HL-60/S4 treated with retinoic acid at 250 ng/mL for 4 days and 3 days (cell line): ENCODE data around the gene CPD.

ENCODE experiments used
- in situ Hi-C: fragments of 300-500 bp; cut with MboI; formaldehyde crosslinking; loops from 2 replicates; pipeline ENCODE4 v1.7.0; 2022; ENCODE audit warnings: low sequenced_read_pairs

The CPD gene

DNA sequence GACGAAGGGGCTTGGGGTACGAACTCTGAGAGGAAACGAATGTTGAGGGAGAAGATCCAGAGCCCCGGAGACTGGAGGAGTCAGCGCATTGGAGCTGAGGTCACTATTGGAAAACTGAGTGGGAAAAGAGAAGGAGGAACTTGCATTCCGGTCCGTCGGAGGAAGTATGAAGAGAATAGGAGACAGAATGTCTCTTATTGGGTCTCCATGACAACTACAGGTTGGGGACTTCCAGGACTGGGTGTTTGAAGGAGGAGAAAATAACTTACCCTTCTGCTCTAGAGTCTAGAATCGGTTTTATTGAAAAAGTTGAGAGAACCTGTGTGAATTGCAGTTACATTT is 99.0 kb downstream of the CPD start:
- in situ Hi-C loops = loop anchor here (25.0 kb wide), 1 partner anchor 235 kb away; no protein-coding TSS in a partner anchor

GRCh38 chr17:30482555-30482954 is 103.8 kb downstream of the CPD start:
- in situ Hi-C loops = loop anchor here (25.0 kb wide), 1 partner anchor 230 kb away; no protein-coding TSS in a partner anchor

GRCh38 chr17:30483159-30483558 is 104.4 kb downstream of the CPD start:
- in situ Hi-C loops = loop anchor here (25.0 kb wide), 1 partner anchor 229 kb away; no protein-coding TSS in a partner anchor

DNA sequence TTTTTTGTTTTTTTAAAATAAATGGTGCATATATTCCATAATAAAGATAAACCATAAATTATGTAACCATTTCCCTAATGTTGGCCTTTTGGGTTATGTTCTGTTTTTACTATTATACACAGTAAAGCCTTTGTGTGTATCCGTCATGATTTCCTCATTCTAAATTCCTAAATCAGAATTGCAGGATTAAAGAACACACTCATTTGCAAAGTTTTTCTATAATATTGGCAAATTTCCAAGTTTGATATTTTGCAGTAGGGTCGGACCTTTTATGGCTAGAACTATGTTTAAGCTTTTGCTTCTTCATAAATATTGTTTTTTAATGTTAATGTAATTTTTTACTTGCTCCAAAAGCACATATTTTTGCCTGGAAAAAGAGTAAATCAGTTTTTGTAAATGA is 115.1 kb downstream of the CPD start:
- in situ Hi-C loops = loop anchor here (25.0 kb wide), 1 partner anchor 219 kb away; no protein-coding TSS in a partner anchor

DNA sequence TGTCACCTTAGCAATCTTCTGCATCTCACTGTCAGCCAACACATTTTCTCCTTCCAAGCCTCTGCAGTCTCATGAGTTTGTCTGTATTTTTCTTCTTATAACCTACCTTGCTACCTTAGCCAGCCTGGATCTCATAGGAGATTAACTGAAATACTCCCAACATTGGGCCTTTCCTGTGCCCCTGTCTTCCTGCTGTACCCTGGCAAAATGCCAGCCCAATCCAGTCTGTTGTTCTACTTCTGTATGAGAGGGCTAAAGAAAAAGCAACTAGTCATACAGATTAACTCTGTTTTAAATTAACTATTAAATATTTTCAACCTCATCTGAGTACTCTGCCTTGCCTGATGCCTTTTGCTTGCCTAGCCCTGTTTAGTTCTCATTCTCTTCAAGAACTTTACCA is 116.9 kb downstream of the CPD start:
- in situ Hi-C loops = loop anchor here (25.0 kb wide), 1 partner anchor 217 kb away; no protein-coding TSS in a partner anchor

DNA sequence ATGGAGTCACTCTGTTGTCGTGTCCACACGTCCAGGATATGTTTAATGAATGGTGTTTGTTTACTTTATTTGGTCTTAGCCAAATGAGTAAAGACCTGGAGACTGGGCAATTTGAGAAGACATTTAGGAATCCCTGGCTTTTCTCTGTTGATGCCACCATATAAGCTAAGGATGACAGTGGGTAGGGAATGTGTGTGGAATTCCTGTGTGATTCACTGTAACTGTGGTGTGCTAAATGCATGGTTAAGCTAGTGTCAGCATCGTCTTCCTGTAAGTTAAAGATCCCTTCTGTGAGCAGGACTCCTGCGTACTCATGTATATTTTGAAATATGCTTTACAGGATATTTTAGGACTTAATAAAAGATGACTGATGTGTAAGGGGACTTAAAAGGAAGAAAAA is 124.8 kb downstream of the CPD start:
- in situ Hi-C loops = no loop called here

GRCh38 chr17:30505868-30506417 is 127.2 kb downstream of the CPD start:
- in situ Hi-C loops = no loop called here

- in situ Hi-C loops = no loop called here
Observed at GRCh38 chr17:30506481-30506880, 127.8 kb downstream of the CPD start.

- in situ Hi-C loops = no loop called here
Observed at GRCh38 chr17:30513346-30513745, 134.6 kb downstream of the CPD start.

GRCh38 chr17:30514895-30515596 is 136.3 kb downstream of the CPD start:
- in situ Hi-C loops = no loop called here

GRCh38 chr17:30517786-30518185 is 139.1 kb downstream of the CPD start:
- in situ Hi-C loops = no loop called here

- in situ Hi-C loops = no loop called here
Observed at GRCh38 chr17:30519166-30519565, 140.4 kb downstream of the CPD start.
